ENCODE data around the gene PAX3. TPM values are rescaled to one million over a fixed set of nuclear protein-coding genes. Genes with fewer than 3 reads are reported as not detected.

Gene PAX3
- total and polyA plus RNA-seq, 8 donors = not detected

DNA sequence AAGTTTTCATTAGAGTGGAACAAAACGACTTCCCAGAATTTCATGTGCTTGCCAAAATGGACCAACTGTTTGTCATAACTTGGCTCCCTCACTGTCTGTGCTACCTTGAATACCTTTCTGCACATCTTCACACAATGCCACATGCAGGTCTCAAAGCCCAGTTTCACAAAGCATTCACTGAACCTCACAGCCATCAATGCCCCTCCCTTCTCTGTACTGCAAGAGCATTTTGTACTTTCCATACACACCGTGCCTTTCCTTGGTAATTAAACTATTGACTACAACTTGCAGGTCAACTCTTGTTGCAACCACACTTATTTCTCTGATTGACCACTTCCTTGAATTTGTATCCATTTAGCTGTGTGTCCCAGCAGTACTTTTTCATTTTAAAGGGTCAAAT lies 50.5 kb downstream of the PAX3 start:
- H3K27me3 ChIP-seq = peaks cover 0 to 3% (median 0%) of the 10 kb centered on the region in 3 donors
- no peak for DNase-seq
- no peaks in the 10 kb centered on the region for H3K4me1 ChIP-seq
- TF ChIP-seq CTCF (IDR thresholded peaks at IDR 0.05) (no peak), POLR2AphosphoS5 (IDR thresholded peaks at IDR 0.05) (no peak), EP300 (IDR thresholded peaks at IDR 0.05) (no peak), POLR2A (IDR thresholded peaks at IDR 0.05) (no peak)
- 32 to 55% (median 47%) methylated on average over 2 of the region's 2 CpGs for WGBS, 5 donors
- no peak overlapping the region for H3K4me3 ChIP-seq
- no peaks in the 10 kb centered on the region for H3K36me3 ChIP-seq
- intact Hi-C loops (cut with DNase I; ENCODE audit: low total_unique reads) = no loop called here
- no peaks in the 10 kb centered on the region for H3K9me3 ChIP-seq
- no peak overlapping the region for H3K27ac ChIP-seq

GRCh38 chr2:222242532-222242931 lies 56.3 kb downstream of the PAX3 start:
- Histone ChIP-seq H3K27me3 (peaks cover 0 to 39% (median 38%) of the 10 kb centered on the region in 3 donors), H3K27ac (no peak overlapping the region)

GRCh38 chr2:222241128-222241870 lies 57.5 kb downstream of the PAX3 start:
- Histone ChIP-seq H3K4me1 (peaks cover 0 to 11% (median 3%) of the 10 kb centered on the region in 4 donors), H3K27me3 (peaks cover 0 to 39% (median 35%) of the 10 kb centered on the region in 3 donors), H3K27ac (no peak overlapping the region), H3K4me3 (no peak overlapping the region), H3K9me3 (no peaks in the 10 kb centered on the region), H3K36me3 (no peaks in the 10 kb centered on the region)
- 12 to 18% (median 16%) methylated on average over 10 of the region's 10 CpGs for WGBS, 5 donors
- peak in 1 of 2 donors; percentile 20 for DNase-seq
- intact Hi-C loops (cut with DNase I; ENCODE audit: low total_unique reads) = no loop called here
- TF ChIP-seq POLR2A (IDR thresholded peaks at IDR 0.05) = no peak
- TF ChIP-seq CTCF (IDR thresholded peaks at IDR 0.05) = no peak
- no peak for TF ChIP-seq POLR2AphosphoS5 (IDR thresholded peaks at IDR 0.05)
- TF ChIP-seq EP300 (IDR thresholded peaks at IDR 0.05) = no peak

More at GRCh38 chr2:222242532-222242931, 56.3 kb downstream of the PAX3 start:
- intact Hi-C loops (cut with DNase I; ENCODE audit: low total_unique reads) = no loop called here
- no peak for DNase-seq
- no peaks in the 10 kb centered on the region for H3K36me3 ChIP-seq
- peaks cover 0 to 11% (median 3%) of the 10 kb centered on the region in 4 donors for H3K4me1 ChIP-seq
- H3K9me3 ChIP-seq = no peaks in the 10 kb centered on the region
- TF ChIP-seq EP300 (IDR thresholded peaks at IDR 0.05) = no peak
- no peak for TF ChIP-seq POLR2AphosphoS5 (IDR thresholded peaks at IDR 0.05)
- no peak for TF ChIP-seq POLR2A (IDR thresholded peaks at IDR 0.05)
- no peak for TF ChIP-seq CTCF (IDR thresholded peaks at IDR 0.05)
- H3K4me3 ChIP-seq = no peak overlapping the region

- Histone ChIP-seq H3K36me3 (no peaks in the 10 kb centered on the region), H3K27ac (no peak overlapping the region), H3K4me1 (peaks cover 0 to 11% (median 3%) of the 10 kb centered on the region in 4 donors), H3K4me3 (no peak overlapping the region), H3K27me3 (peaks cover 0 to 39% (median 35%) of the 10 kb centered on the region in 3 donors), H3K9me3 (no peaks in the 10 kb centered on the region)
- DNase-seq = no peak
- intact Hi-C loops (cut with DNase I; ENCODE audit: low total_unique reads) = no loop called here
- 19 to 30% (median 22%) methylated on average over 5 of the region's 5 CpGs for WGBS, 5 donors
- TF ChIP-seq POLR2AphosphoS5 (IDR thresholded peaks at IDR 0.05) = no peak
- TF ChIP-seq POLR2A (IDR thresholded peaks at IDR 0.05) = no peak
- no peak for TF ChIP-seq CTCF (IDR thresholded peaks at IDR 0.05)
- TF ChIP-seq EP300 (IDR thresholded peaks at IDR 0.05) = no peak
These were observed 58.1 kb downstream of the PAX3 start for GRCh38 chr2:222240676-222241049.

All from stomach (tissue), 9 donors.